ENCODE results near the gene PLXND1.
"Not testable (repeated sequence)": the region's sequence is repeated elsewhere in the genome, so short reads cannot be mapped to it uniquely, and the experiment has no call there.

Gene PLXND1

GRCh38 chr3:129615751-129616281 lies 9.3 kb upstream of the PLXND1 start:
- DNase-seq (ENCODE audit: low read depth in 2 of 3, low spot score in 2 of 3): no peak

GRCh38 chr3:129614927-129615363 lies 8.5 kb upstream of the PLXND1 start:
- no peak for DNase-seq (ENCODE audit: low read depth in 2 of 3, low spot score in 2 of 3)

GRCh38 chr3:129614435-129614834 lies 8.0 kb upstream of the PLXND1 start:
- DNase-seq (ENCODE audit: low read depth in 2 of 3, low spot score in 2 of 3): no peak

- no peak for DNase-seq (ENCODE audit: low read depth in 2 of 3, low spot score in 2 of 3)
Observed at GRCh38 chr3:129613367-129613740, 6.9 kb upstream of the PLXND1 start.

GRCh38 chr3:129612534-129613366 lies 6.3 kb upstream of the PLXND1 start:
- DNase-seq (ENCODE audit: low read depth in 2 of 3, low spot score in 2 of 3): no peak

DNA sequence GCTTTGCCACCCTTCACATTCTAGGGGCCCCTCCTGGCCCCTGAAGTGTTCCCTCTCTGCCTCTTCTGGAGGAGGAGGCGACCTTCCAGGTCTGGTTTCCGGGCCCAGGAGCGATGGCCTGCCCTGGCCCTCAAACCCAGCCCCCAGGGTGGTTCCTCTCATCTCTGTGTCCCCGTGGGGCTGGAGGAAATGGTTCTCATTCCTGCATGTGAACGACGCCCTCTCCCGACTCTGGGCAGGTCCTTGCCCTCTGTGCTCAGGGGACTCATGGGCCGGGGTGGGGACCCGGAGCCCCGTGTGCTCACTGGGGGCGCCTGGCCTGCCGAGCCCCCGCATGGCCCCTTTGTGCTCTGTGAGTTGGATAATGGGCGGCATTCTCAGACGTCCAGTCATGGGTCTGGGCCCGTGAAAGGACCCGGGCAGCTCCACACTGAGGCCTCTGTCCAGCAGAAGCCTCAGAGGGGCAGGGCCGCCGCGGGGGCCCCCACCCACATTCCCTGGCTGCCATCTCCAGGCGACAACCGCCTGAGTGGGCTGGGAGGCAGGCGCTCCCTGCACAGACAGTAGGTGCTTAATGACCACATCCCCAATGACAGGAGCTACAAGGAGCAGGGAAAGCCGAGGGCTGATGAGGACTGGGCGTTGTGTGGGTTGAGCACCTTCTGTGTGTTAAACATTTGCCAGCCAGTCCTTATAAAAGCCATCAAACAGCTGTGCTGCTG lies 5.5 kb upstream of the PLXND1 start:
- DNase-seq (ENCODE audit: low read depth in 2 of 3, low spot score in 2 of 3): no peak

GRCh38 chr3:129611446-129611800 lies 4.9 kb upstream of the PLXND1 start:
- DNase-seq (ENCODE audit: low read depth in 2 of 3, low spot score in 2 of 3): no peak

DNA sequence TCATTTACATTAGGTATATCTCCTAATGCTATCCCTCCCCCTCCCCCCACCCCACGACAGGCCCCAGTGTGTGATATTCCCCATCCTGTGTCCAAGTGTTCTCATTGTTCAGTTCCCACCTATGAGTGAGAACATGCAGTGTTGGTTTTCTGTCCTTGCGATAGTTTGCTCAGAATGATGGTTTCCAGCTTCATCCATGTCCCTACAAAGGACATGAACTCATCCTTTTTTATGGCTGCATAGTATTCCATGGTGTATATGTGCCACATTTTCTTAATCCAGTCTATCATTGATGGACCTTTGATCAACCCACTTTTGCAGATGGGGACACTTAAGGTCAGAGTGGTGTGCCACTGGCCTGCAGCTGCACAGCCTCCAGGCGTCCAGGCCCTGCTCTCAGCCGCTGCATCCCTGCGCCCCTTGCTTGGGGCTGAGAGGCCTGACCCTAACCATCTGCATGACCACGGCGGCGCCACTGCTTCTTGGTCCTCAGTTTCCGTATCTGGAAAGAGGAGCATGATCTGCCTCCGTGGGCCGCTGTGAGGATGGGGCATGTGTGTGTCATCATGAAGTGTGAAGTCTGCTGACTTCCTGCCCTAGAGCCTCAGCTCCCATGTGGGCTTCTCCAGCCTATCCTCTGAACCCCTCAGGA lies 4.4 kb upstream of the PLXND1 start:
- not testable (repeated sequence) for DNase-seq (ENCODE audit: low read depth in 2 of 3, low spot score in 2 of 3)

- DNase-seq (ENCODE audit: low read depth in 2 of 3, low spot score in 2 of 3): no peak
Observed at GRCh38 chr3:129610276-129610675, 3.8 kb upstream of the PLXND1 start.

DNA sequence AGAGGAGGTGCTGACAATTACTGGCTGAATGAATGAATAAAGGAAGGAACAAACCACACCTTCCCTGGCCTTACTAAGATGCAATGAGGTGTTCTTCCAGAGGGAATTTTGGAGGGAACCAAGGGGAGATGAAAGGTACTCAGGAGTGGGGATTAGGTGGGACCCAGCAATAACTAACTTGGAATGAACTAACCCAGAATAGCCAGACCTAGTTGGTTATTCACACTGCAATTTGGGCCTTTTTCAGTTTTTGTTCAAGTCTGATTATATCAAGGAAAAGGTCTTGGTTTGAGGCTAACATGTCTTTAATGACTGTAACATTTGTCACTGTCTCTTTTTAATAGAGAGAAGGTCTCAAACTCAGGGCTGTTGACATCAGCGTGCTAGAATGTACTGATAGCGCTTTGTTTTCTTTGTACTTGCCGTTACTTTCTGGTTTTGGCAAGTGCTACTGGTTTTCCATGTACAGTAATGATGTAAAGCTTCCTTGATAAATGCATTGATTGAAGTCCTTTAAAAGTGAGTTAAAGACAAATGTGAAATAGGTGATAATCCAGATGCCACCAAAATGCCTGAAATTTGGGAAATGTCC lies 3.2 kb upstream of the PLXND1 start:
- no peak for DNase-seq (ENCODE audit: low read depth in 2 of 3, low spot score in 2 of 3)

- DNase-seq (ENCODE audit: low read depth in 2 of 3, low spot score in 2 of 3): no peak
Observed at GRCh38 chr3:129608936-129609590, 2.6 kb upstream of the PLXND1 start.

DNA sequence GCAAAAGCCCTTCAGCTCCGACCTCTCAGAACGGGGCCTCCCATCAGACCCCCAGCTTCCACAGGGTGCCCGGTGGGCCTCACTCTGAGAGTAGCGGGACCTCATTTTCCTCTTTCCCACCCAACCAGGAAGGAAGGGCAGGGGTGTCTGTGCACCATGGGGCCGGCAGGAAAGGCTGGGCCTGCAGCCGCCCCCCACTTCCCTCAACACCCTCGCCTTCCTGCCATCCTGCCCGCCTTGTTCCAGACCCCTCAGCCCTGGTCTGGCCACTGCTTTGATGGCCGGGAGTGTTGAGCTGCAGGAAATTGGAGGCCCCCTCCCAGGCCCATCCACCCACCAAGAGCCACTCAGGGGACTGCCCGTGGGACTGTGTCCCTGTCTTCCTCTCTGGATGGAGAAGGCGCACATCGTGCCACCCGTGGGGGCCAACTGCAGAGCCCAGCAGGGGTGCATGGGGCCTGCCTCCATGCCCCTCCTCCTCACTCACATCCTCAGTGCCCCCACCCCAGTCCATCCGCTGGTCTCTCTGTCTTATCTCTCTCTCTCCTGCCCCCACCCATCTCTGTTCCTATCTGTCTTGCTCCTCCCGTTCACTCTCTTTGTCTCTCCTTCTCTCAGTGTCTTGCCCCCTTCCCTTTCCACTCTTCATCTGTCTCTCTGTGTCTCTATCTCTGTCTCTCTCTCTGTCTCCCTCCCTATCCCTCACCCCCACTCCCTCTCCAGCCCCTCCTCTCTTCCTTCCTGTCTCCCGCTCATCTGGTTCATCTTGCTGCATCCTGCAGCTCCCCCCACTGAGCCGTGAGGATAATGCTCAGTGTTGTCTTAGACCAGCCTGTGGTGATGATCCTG lies 1.8 kb upstream of the PLXND1 start:
- no peak for DNase-seq (ENCODE audit: low read depth in 2 of 3, low spot score in 2 of 3)

DNA sequence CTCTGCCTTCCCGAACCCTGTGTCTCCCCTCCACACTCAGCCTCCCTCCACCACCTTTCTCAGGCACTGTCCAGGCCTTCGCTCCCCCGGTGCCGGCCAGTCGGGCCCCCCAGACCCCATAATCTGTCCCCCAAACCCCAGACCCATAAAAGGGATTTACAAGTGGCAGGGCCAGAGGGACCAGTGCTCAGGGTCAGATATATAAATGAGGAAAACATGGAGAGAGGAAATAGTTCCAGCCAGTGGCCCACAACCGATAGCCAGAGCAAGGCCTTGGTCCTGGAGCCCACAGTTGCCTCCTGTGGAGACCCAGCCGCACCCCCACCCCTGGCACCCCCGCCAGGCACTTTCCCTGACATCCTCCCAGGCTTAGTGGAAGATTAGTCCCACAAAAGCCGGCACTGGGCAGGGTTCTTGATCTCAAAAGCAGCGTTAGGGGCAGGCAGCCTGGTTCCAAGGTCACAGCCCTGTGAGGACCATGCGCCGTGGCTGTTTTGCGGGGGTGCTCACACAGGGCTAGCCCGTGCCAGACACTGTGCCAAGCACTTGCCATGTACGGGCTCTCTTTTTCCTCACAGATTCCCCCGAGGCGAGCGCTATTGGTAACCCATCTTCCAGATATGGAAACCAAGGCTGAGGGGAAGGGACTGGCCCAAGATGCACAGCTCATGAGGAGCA lies 1.1 kb upstream of the PLXND1 start:
- DNase-seq (ENCODE audit: low read depth in 2 of 3, low spot score in 2 of 3): no peak

- no peak for DNase-seq (ENCODE audit: low read depth in 2 of 3, low spot score in 2 of 3)
Observed at GRCh38 chr3:129605922-129606635, 397 bp downstream of the PLXND1 start.

DNA sequence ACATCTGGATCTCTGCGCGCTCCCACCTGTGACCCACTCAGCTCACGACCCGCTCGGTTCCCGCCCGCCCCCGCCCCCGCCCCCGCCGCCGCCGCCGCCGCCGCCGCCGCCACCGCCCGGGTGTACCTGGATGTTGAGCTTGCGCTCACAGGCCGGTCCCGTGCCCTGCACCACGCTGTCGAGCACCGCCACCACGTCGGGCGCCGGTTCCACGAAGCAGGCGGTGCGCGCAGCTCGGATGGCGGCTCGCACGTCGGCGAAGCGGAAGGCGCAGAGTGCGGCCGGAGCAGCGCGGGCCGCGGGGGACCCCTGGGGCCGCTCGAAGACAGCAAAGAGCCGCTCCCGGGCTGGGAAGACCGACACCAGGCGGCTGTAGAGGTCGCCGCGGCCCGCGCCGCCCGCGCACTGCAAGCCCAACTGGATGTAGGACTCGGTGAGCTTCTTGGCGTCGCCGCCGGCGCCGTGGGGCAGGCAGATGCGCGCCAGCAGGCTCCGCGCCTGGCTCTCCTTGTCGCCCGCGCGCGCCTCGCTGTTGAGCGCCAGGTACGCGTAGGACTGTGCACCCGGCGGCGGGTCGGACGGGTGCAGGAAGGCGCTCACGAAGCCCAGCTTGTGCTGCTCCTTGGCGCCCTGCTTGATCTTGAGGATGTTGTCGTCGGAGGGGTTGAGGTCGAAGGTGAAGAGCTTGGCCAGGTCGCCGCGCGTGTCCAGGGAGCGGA lies 1.1 kb downstream of the PLXND1 start:
- no peak for DNase-seq (ENCODE audit: low read depth in 2 of 3, low spot score in 2 of 3)

DNA sequence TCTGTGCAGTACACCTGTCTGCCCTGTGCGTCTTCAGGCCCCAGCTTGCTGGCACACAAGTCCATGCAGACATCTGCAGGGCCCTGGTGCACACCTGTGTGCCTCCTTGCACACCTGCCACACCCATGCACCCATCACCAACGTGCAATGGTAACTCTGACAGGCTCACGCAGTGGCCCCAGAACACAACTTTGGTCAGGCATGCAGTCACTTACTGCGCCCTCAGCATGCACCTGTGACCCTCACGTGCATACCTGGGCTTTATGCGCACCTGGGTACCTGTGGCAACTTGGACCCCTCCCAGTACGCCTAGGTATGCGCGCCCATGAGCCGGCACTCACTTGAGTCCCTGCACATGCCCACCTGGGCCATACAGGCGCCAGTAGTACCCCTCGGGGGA lies 1.7 kb downstream of the PLXND1 start:
- no peak for DNase-seq (ENCODE audit: low read depth in 2 of 3, low spot score in 2 of 3)

DNA sequence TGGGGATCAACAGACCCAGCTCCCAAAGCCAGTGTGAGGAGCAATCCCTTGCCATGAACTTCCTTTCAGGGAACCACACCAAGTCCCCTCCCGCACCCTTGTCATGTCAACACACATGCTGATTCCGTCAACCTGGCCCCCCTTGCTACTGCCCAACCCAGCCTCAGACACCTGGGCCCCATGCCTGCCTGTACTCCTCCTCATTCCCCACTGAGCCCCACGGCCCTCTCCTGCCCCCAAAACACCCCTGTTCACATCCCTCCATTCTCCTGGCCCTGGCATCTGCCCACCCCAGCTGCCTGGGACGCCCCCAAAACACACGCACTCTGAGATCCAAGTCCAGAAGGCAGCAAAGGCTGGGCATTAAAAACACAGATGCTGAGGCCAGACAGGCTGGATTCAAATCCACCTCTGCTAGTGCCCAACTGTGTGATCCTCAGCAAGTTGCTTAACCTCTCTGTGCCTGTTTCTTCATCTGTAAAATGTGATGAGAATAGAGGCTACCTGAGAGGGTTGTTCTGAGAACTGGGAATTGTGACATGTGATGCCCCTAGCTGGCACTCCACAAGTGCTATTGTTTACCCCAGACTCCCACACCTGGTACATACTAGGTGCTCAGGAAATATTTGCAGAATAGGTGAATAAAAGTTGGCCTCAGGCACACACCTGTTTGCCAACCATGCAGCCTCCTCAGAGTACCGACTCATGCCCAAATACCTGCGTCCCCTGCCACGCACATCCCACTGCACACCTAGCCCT lies 2.3 kb downstream of the PLXND1 start:
- DNase-seq (ENCODE audit: low read depth in 2 of 3, low spot score in 2 of 3): no peak

DNA sequence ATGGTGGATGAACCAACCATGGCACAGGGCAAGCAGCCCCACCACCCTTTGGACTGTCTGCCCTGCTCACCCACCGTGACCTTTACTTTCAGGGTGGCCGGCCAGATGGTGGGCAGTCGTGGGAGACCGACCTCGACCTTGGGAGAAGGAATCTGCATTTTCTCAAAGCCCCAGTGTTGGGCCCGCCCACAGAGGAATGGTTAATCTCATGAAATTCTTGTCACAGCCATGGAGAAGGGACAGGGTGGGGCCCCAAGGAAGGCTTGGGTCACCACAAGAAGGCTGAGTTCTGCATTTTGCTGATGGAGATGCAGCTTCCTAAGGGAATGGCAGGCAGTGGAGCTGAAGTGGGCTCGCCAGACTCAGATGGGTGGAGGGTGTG lies 2.9 kb downstream of the PLXND1 start:
- no peak for DNase-seq (ENCODE audit: low read depth in 2 of 3, low spot score in 2 of 3)
